GM12878 (cell line): Measurements from ENCODE around the gene TTR.

Experiments
- CTCF ChIP-seq, 3 experiments: IDR thresholded peaks in 2 of 3; conservative IDR thresholded peaks in 1 of 3; 2 replicates each; pipeline ENCODE4 v1.5.1; 2011; ENCODE audit warnings: low read depth in 3 of 3, low read length in 3 of 3, mild to moderate bottlenecking in 3 of 3, control low read depth in 2 of 3, moderate library complexity in 2 of 3, inconsistent platforms in 1 of 3, mixed read lengths in 1 of 3; ENCODE audit not compliant: control insufficient read depth in 2 of 3, insufficient read depth in 1 of 3; ENCODE audit errors: extremely low read depth in 1 of 3
- ELK1 ChIP-seq: IDR thresholded peaks from 2 replicates; pipeline ENCODE4 v1.6.1; 2012; ENCODE audit warnings: low read depth, low read length, improper control_type of control experiment
- NFIC ChIP-seq: IDR thresholded peaks from 2 replicates; pipeline ENCODE4 v1.6.1; 2012; ENCODE audit warnings: low read depth, mild to moderate bottlenecking, inconsistent platforms, low read length, moderate library complexity
- SRF ChIP-seq, 2 experiments: IDR thresholded peaks; 2 replicates each; pipeline ENCODE4 v1.6.1; 2011; ENCODE audit warnings: low read depth in 2 of 2, low read length in 2 of 2, mild to moderate bottlenecking in 1 of 2, moderate library complexity in 1 of 2
- YY1 ChIP-seq: IDR thresholded peaks from 2 replicates; pipeline ENCODE4 v1.6.1; 2011; ENCODE audit warnings: low read depth, mild to moderate bottlenecking, low read length
- ZNF274 ChIP-seq: IDR thresholded peaks from one replicate; pipeline ENCODE4 v1.8.0; 2011; ENCODE audit not compliant: insufficient read length, insufficient read depth
- TF ChIP-seq, protein P1 (sequence below): IDR thresholded peaks from 2 replicates; pipeline ENCODE4 v1.6.1; 2012; ENCODE audit warnings: mild to moderate bottlenecking, low read depth, low read length

GRCh38 chr18:31633392-31634330, 42.0 kb downstream of the TTR start:
- TF ChIP-seq ZNF274 (no peak), SRF (IDR thresholded peaks at IDR 0.05; ENCODE audit: low read depth in 2 of 2, low read length in 2 of 2) (no peak), YY1 (no peak), CTCF (IDR thresholded peaks at IDR 0.05 in 2 of 3, conservative IDR thresholded peaks at IDR 0.05 in 1 of 3; ENCODE audit: control insufficient read depth in 2 of 3, extremely low read depth in 1 of 3, insufficient read depth in 1 of 3, low read depth in 3 of 3, low read length in 3 of 3) (no peak), ELK1 (no peak), NFIC (no peak)
- TF ChIP-seq, protein P1, sequence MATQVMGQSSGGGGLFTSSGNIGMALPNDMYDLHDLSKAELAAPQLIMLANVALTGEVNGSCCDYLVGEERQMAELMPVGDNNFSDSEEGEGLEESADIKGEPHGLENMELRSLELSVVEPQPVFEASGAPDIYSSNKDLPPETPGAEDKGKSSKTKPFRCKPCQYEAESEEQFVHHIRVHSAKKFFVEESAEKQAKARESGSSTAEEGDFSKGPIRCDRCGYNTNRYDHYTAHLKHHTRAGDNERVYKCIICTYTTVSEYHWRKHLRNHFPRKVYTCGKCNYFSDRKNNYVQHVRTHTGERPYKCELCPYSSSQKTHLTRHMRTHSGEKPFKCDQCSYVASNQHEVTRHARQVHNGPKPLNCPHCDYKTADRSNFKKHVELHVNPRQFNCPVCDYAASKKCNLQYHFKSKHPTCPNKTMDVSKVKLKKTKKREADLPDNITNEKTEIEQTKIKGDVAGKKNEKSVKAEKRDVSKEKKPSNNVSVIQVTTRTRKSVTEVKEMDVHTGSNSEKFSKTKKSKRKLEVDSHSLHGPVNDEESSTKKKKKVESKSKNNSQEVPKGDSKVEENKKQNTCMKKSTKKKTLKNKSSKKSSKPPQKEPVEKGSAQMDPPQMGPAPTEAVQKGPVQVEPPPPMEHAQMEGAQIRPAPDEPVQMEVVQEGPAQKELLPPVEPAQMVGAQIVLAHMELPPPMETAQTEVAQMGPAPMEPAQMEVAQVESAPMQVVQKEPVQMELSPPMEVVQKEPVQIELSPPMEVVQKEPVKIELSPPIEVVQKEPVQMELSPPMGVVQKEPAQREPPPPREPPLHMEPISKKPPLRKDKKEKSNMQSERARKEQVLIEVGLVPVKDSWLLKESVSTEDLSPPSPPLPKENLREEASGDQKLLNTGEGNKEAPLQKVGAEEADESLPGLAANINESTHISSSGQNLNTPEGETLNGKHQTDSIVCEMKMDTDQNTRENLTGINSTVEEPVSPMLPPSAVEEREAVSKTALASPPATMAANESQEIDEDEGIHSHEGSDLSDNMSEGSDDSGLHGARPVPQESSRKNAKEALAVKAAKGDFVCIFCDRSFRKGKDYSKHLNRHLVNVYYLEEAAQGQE = no peak
